Cardiac fibroblast (primary cell): ENCODE data around the gene SLC4A5.

Source experiments
- DNase-seq, 2 donors: peaks; one replicate each; pipeline versions ENCODE4 v3.0.0 to v3.0.0-alpha.2; 2010; ENCODE audit warnings: low read depth in 2 of 2
- H3K4me3 ChIP-seq, 2 donors: replicated peaks in 1 of 2; 1 replicate in 1 of 2; 2 replicates in 1 of 2; pipeline ENCODE4 v1.5.1; 2011; ENCODE audit warnings: low read depth in 2 of 2, low read length in 2 of 2, mild to moderate bottlenecking in 2 of 2, moderate library complexity in 1 of 2
- CTCF ChIP-seq: IDR thresholded peaks from one replicate; pipeline ENCODE4 v1.5.1; 2011; ENCODE audit warnings: low read depth, mild to moderate bottlenecking, low read length, inconsistent platforms

SLC4A5 gene

DNA sequence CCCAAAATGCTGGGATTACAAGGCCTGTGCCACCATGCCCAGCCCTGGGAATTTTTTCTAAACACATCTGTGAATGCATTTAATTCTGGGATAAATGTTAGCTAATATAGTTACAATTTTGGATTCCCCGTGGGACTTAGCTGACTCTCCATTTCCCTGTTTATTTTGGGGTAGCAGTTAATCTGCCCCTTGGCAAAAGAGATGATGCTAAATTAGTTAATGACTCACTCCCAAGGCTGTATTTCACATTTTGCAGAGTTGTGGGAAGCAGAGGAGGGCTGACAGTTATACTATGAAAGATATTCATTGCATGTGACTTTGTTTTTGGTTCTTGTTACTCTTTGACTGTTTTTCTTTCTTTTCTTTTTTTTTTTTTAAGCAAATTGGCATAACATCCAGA, 141.6 kb downstream of the SLC4A5 start:
- no peak for TF ChIP-seq CTCF
- no peak overlapping the region for H3K4me3 ChIP-seq
- peak; percentile 64 to 79 for DNase-seq

DNA sequence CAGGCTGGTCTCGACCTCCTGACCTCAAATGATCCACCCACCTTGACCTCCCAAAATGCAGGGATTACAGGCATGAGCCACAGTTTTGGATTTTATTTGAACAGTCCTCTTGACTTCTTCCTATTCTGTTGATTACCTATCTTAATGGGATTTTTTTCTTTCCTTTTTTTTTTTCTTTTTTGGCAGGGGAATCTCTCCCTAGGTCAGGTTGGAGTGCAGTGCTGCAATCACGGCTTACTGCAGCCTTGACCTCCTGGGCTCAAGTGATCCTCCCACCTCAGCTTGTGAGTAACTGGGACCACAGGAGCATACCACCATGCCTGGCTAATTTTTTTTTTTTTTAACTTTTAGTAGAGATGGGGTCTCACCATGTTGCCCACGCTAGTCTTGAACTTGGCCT, 142.0 kb downstream of the SLC4A5 start:
- DNase-seq: no peak
- no peak overlapping the region for H3K4me3 ChIP-seq
- TF ChIP-seq CTCF: no peak

DNA sequence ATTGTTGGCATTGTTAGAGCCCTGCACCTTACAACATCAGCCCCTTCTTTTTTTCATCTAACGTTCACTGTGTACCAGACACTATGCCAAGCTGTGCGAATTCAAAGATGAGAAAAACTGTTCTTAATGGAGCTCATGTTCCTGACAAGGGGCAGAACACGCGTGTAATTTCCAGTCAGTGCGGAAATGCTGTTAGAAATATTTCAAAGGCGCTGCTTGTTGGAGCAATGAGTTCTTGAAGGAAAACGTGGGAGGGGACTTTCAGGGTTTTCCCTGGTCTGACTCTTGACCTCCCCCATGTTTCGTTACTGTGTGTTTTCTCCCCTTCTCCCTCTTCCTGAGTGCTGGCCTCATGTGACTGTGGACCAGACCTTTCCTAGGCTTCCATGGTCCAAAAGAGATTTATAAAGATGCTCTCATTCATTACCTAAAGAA, 143.3 kb downstream of the SLC4A5 start:
- DNase-seq: peak; percentile 39 to 53
- peak overlapping the region; percentile 97 to 98 for H3K4me3 ChIP-seq
- TF ChIP-seq CTCF: no peak

DNA sequence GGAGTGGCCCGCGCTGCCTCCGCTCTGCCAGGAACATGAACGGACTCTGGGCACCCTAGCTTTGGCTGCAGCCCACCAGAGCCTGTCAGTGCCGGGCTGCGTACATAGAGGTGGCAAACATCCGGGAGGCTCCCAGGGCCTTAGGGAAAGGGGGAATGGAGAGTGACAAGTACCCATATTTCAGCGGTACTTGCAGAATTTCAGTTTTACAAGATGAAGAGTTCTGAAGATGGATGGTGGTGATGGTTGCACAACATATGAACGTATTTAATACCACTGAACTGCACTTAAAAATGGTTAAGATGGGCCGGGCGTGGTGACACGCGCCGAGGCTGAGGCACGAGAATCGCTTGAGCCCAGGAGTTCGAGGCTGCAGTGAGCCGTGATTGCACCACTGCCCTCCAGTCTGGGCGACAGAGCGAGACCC, 143.9 kb downstream of the SLC4A5 start:
- DNase-seq: no peak
- peak overlapping the region; percentile 97 to 98 for H3K4me3 ChIP-seq
- TF ChIP-seq CTCF: no peak

GRCh38 chr2:74198461-74199274, 144.5 kb downstream of the SLC4A5 start, which contains the start of gene MTHFD2:
TSS of gene MTHFD2 (plus strand) at chr2:74198615. CDS start at chr2:74198642, 27 bp downstream.
- peak within 1 kb of the TSS; percentile 97 to 98 for H3K4me3 ChIP-seq
- DNase-seq: peak; percentile 99
- peak; percentile 85 for TF ChIP-seq CTCF

GRCh38 chr2:74198023-74198460, 145.2 kb downstream of the SLC4A5 start:
- peak overlapping the region; percentile 97 to 98 for H3K4me3 ChIP-seq
- DNase-seq: no peak
- no peak for TF ChIP-seq CTCF

GRCh38 chr2:74197049-74197448, 146.2 kb downstream of the SLC4A5 start:
- no peak overlapping the region for H3K4me3 ChIP-seq
- no peak for TF ChIP-seq CTCF
- DNase-seq: no peak
